Keratinocyte (primary cell): Measurements from ENCODE around the gene EXOC4.

Experiments
- CTCF ChIP-seq, 3 experiments: IDR thresholded peaks in 1 of 3; conservative IDR thresholded peaks in 1 of 3; optimal IDR thresholded peaks in 1 of 3; 2 replicates in 2 of 3; 3 replicates in 1 of 3; pipeline versions ENCODE3 to v1.5.1; 2011; ENCODE audit warnings: low read length in 3 of 3, mild to moderate bottlenecking in 3 of 3, moderate library complexity in 2 of 3, control low read depth in 1 of 3, inconsistent platforms in 1 of 3; ENCODE audit not compliant: insufficient read depth in 2 of 3; ENCODE audit errors: extremely low read depth in 1 of 3
- EZH2 ChIP-seq: IDR thresholded peaks from one replicate; pipeline ENCODE4 v1.6.1; 2012; ENCODE audit warnings: inconsistent platforms, mild to moderate bottlenecking, low read length, moderate library complexity

- no peak for TF ChIP-seq CTCF (optimal IDR thresholded peaks at IDR 0.05 in 1 of 3, IDR thresholded peaks at IDR 0.05 in 1 of 3, conservative IDR thresholded peaks at IDR 0.05 in 1 of 3; ENCODE audit: extremely low read depth in 1 of 3, insufficient read depth in 2 of 3, low read length in 3 of 3)
- no peak for TF ChIP-seq EZH2
These were observed 428.7 kb downstream of the EXOC4 start for GRCh38 chr7:133681529-133681928.
